Measurements from ENCODE around the gene NAA25.
A peak's percentile ranks its signal among the peaks of the same experiment; 100 is the strongest.
"Not testable (repeated sequence)": the region's sequence is repeated elsewhere in the genome, so short reads cannot be mapped to it uniquely, and the experiment has no call there.

Gene NAA25

GRCh38 chr12:112107306-112108201, 1.0 kb downstream of the NAA25 start:
- Mint-ChIP-seq H3K36me3 (ENCODE audit: low read depth) (peaks cover 57% of the 10 kb centered on the region), H3K4me1 (ENCODE audit: low read depth) (peaks cover 55% of the 10 kb centered on the region), H3K4me3 (peak overlapping the region; percentile 90), H3K9me3 (no peaks in the 10 kb centered on the region), H3K27me3 (no peaks in the 10 kb centered on the region), H3K27ac (peak overlapping the region; percentile 99)
- intact Hi-C loops (cut with micrococcal nuclease): loop anchor here (2.0 kb wide), 1 partner anchor 17 kb away; the partner anchor contains the start of gene TRAFD1

- no peaks in the 10 kb centered on the region for H3K27me3 Mint-ChIP-seq
- intact Hi-C loops (cut with micrococcal nuclease): no loop called here
- H3K4me1 Mint-ChIP-seq (ENCODE audit: low read depth): peaks cover 56% of the 10 kb centered on the region
- peak overlapping the region; percentile 59 for H3K27ac Mint-ChIP-seq
- H3K36me3 Mint-ChIP-seq (ENCODE audit: low read depth): peaks cover 74% of the 10 kb centered on the region
- no peak overlapping the region for H3K4me3 Mint-ChIP-seq
- H3K9me3 Mint-ChIP-seq: no peaks in the 10 kb centered on the region
Observed at GRCh38 chr12:112105891-112106290, 2.7 kb downstream of the NAA25 start.

GRCh38 chr12:112103758-112104503, 4.7 kb downstream of the NAA25 start:
- H3K27me3 Mint-ChIP-seq: no peaks in the 10 kb centered on the region
- H3K36me3 Mint-ChIP-seq (ENCODE audit: low read depth): peaks cover 91% of the 10 kb centered on the region
- intact Hi-C loops (cut with micrococcal nuclease): no loop called here
- no peak overlapping the region for H3K4me3 Mint-ChIP-seq
- H3K27ac Mint-ChIP-seq: no peak overlapping the region
- no peaks in the 10 kb centered on the region for H3K9me3 Mint-ChIP-seq
- H3K4me1 Mint-ChIP-seq (ENCODE audit: low read depth): peaks cover 62% of the 10 kb centered on the region

- H3K36me3 Mint-ChIP-seq (ENCODE audit: low read depth): peaks cover 90% of the 10 kb centered on the region
- intact Hi-C loops (cut with micrococcal nuclease); H3K9me3 Mint-ChIP-seq; H3K27me3 Mint-ChIP-seq; H3K4me3 Mint-ChIP-seq; H3K27ac Mint-ChIP-seq: not testable (repeated sequence)
- H3K4me1 Mint-ChIP-seq (ENCODE audit: low read depth): peaks cover 57% of the 10 kb centered on the region
Observed at GRCh38 chr12:112102746-112103145, 5.8 kb downstream of the NAA25 start.

- Mint-ChIP-seq H3K4me3 (no peak overlapping the region), H3K4me1 (ENCODE audit: low read depth) (peaks cover 53% of the 10 kb centered on the region), H3K27ac (no peak overlapping the region), H3K36me3 (ENCODE audit: low read depth) (peaks cover 95% of the 10 kb centered on the region), H3K27me3 (no peaks in the 10 kb centered on the region), H3K9me3 (no peaks in the 10 kb centered on the region)
- intact Hi-C loops (cut with micrococcal nuclease): no loop called here
Observed at GRCh38 chr12:112102127-112102526, 6.5 kb downstream of the NAA25 start.

GRCh38 chr12:112100500-112100899, 8.1 kb downstream of the NAA25 start:
- Mint-ChIP-seq H3K27ac (peak overlapping the region; percentile 66), H3K36me3 (ENCODE audit: low read depth) (peaks cover 89% of the 10 kb centered on the region), H3K4me1 (ENCODE audit: low read depth) (peaks cover 54% of the 10 kb centered on the region)
- H3K9me3 Mint-ChIP-seq; H3K27me3 Mint-ChIP-seq; intact Hi-C loops (cut with micrococcal nuclease); H3K4me3 Mint-ChIP-seq: not testable (repeated sequence)

- intact Hi-C loops (cut with micrococcal nuclease): loop anchor here (5.0 kb wide), 1 partner anchor 35 kb away; no protein-coding TSS in a partner anchor
- no peaks in the 10 kb centered on the region for H3K27me3 Mint-ChIP-seq
- no peak overlapping the region for H3K4me3 Mint-ChIP-seq
- peaks cover 44% of the 10 kb centered on the region for H3K4me1 Mint-ChIP-seq (ENCODE audit: low read depth)
- no peaks in the 10 kb centered on the region for H3K9me3 Mint-ChIP-seq
- peak overlapping the region; percentile 96 for H3K27ac Mint-ChIP-seq
- H3K36me3 Mint-ChIP-seq (ENCODE audit: low read depth): peaks cover 72% of the 10 kb centered on the region
Observed at GRCh38 chr12:112097641-112098040, 10.9 kb downstream of the NAA25 start.

- Mint-ChIP-seq H3K4me1 (ENCODE audit: low read depth) (peaks cover 42% of the 10 kb centered on the region), H3K9me3 (no peaks in the 10 kb centered on the region), H3K36me3 (ENCODE audit: low read depth) (peaks cover 72% of the 10 kb centered on the region), H3K27me3 (no peaks in the 10 kb centered on the region), H3K4me3 (peak overlapping the region; percentile 37), H3K27ac (peak overlapping the region; percentile 96)
- intact Hi-C loops (cut with micrococcal nuclease): loop anchor here (5.0 kb wide), 1 partner anchor 36 kb away; no protein-coding TSS in a partner anchor
Observed at GRCh38 chr12:112096667-112097066, 11.9 kb downstream of the NAA25 start.

GRCh38 chr12:112096070-112096469, 12.5 kb downstream of the NAA25 start:
- Mint-ChIP-seq H3K4me1 (ENCODE audit: low read depth) (peaks cover 38% of the 10 kb centered on the region), H3K27ac (peak overlapping the region; percentile 96), H3K4me3 (peak overlapping the region; percentile 66), H3K9me3 (no peaks in the 10 kb centered on the region), H3K27me3 (no peaks in the 10 kb centered on the region), H3K36me3 (ENCODE audit: low read depth) (peaks cover 72% of the 10 kb centered on the region)
- intact Hi-C loops (cut with micrococcal nuclease): loop anchor here (5.0 kb wide), 1 partner anchor 36 kb away; no protein-coding TSS in a partner anchor

- Mint-ChIP-seq H3K4me1 (ENCODE audit: low read depth) (peaks cover 23% of the 10 kb centered on the region), H3K4me3 (no peak overlapping the region), H3K27me3 (no peaks in the 10 kb centered on the region), H3K36me3 (ENCODE audit: low read depth) (peaks cover 69% of the 10 kb centered on the region), H3K9me3 (no peaks in the 10 kb centered on the region), H3K27ac (peak overlapping the region; percentile 16)
- intact Hi-C loops (cut with micrococcal nuclease): no loop called here
Observed at GRCh38 chr12:112091563-112091962, 17.0 kb downstream of the NAA25 start.

GRCh38 chr12:112087851-112088250, 20.7 kb downstream of the NAA25 start:
- H3K4me3 Mint-ChIP-seq: no peak overlapping the region
- peaks cover 91% of the 10 kb centered on the region for H3K36me3 Mint-ChIP-seq (ENCODE audit: low read depth)
- no peak overlapping the region for H3K27ac Mint-ChIP-seq
- peaks cover 12% of the 10 kb centered on the region for H3K4me1 Mint-ChIP-seq (ENCODE audit: low read depth)
- intact Hi-C loops (cut with micrococcal nuclease): no loop called here
- no peaks in the 10 kb centered on the region for H3K27me3 Mint-ChIP-seq
- H3K9me3 Mint-ChIP-seq: no peaks in the 10 kb centered on the region

- intact Hi-C loops (cut with micrococcal nuclease): no loop called here
- H3K4me1 Mint-ChIP-seq (ENCODE audit: low read depth): peaks cover 14% of the 10 kb centered on the region
- no peak overlapping the region for H3K27ac Mint-ChIP-seq
Observed at GRCh38 chr12:112087055-112087850, 21.3 kb downstream of the NAA25 start.

GRCh38 chr12:112066566-112066965, 42.0 kb downstream of the NAA25 start:
- no peaks in the 10 kb centered on the region for H3K9me3 Mint-ChIP-seq
- peaks cover 97% of the 10 kb centered on the region for H3K36me3 Mint-ChIP-seq (ENCODE audit: low read depth)
- intact Hi-C loops (cut with micrococcal nuclease): no loop called here
- no peak overlapping the region for H3K4me3 Mint-ChIP-seq
- no peak overlapping the region for H3K27ac Mint-ChIP-seq
- no peaks in the 10 kb centered on the region for H3K27me3 Mint-ChIP-seq
- H3K4me1 Mint-ChIP-seq (ENCODE audit: low read depth): no peaks in the 10 kb centered on the region

More at GRCh38 chr12:112087055-112087850, 21.3 kb downstream of the NAA25 start:
- Mint-ChIP-seq H3K36me3 (ENCODE audit: low read depth) (peaks cover 90% of the 10 kb centered on the region), H3K27me3 (no peaks in the 10 kb centered on the region), H3K4me3 (no peak overlapping the region), H3K9me3 (no peaks in the 10 kb centered on the region)
